Vagina (tissue), 2 donors: ENCODE measurements around the gene ILK.

ENCODE experiments used
- POLR2A ChIP-seq, 2 donors: fragments of 450-650 bp; IDR thresholded peaks; one replicate each; pipeline ENCODE4 v1.6.1; 2017; ENCODE audit warnings: antibody characterized with exemption in 2 of 2, mild to moderate bottlenecking in 2 of 2, moderate library complexity in 2 of 2
- TF ChIP-seq, protein P1 (sequence below), 3 experiments: fragments of 450-650 bp in 2 of 3; fragments of 200-600 bp in 1 of 3; sonication (generic) in 1 of 3; IDR thresholded peaks; one replicate each; pipeline ENCODE4 v1.5.1; 2017 to 2019; ENCODE audit warnings: antibody characterized with exemption in 3 of 3, mild to moderate bottlenecking in 2 of 3, moderate library complexity in 2 of 3

DNA sequence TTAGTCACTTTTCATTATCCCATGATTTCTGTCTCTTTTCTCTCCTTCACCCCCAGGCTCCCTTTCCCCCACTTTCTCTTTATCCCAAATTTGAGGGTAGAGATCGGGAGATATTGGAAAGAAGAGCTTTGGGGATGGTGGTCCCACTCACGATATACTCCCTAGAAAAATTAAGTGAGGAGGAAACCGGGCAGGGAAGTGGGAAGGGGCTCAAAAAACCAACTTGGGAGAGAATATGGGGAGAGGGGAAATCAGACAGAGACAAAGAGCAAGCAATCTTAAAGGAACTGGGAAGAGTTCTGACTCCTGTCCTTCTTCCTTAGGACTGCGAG is 53.0 kb downstream of the ILK start:
- TF ChIP-seq, protein P1, sequence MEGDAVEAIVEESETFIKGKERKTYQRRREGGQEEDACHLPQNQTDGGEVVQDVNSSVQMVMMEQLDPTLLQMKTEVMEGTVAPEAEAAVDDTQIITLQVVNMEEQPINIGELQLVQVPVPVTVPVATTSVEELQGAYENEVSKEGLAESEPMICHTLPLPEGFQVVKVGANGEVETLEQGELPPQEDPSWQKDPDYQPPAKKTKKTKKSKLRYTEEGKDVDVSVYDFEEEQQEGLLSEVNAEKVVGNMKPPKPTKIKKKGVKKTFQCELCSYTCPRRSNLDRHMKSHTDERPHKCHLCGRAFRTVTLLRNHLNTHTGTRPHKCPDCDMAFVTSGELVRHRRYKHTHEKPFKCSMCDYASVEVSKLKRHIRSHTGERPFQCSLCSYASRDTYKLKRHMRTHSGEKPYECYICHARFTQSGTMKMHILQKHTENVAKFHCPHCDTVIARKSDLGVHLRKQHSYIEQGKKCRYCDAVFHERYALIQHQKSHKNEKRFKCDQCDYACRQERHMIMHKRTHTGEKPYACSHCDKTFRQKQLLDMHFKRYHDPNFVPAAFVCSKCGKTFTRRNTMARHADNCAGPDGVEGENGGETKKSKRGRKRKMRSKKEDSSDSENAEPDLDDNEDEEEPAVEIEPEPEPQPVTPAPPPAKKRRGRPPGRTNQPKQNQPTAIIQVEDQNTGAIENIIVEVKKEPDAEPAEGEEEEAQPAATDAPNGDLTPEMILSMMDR (IDR thresholded peaks at IDR 0.05), result no peak
- TF ChIP-seq POLR2A (IDR thresholded peaks at IDR 0.05), result no peak
